ENCODE measurements around the gene SLC24A3. TPM values are rescaled to one million over a fixed set of nuclear protein-coding genes. Genes with fewer than 3 reads are reported as not detected.

SLC24A3 gene
- total RNA-seq, 2 donors from 2014 or later: 1.4 to 3.7 TPM

- Histone ChIP-seq H3K4me1 (no peaks in the 10 kb centered on the region), H3K27ac (no peak overlapping the region), H3K27me3 (no peaks in the 10 kb centered on the region), H3K4me3 (no peak overlapping the region), H3K36me3 (no peaks in the 10 kb centered on the region), H3K9me3 (no peaks in the 10 kb centered on the region)
- TF ChIP-seq CTCF (IDR thresholded peaks at IDR 0.05): no peak
- no peak for DNase-seq (ENCODE audit: low spot score)
These were observed 170.2 kb downstream of the SLC24A3 start for GRCh38 chr20:19382386-19383340.

- no peak for DNase-seq (ENCODE audit: low spot score)
- no peak for TF ChIP-seq CTCF (IDR thresholded peaks at IDR 0.05)
- H3K9me3 ChIP-seq: peaks cover 0 to 13% of the 10 kb centered on the region in 2 donors
- no peaks in the 10 kb centered on the region for H3K36me3 ChIP-seq
- H3K4me1 ChIP-seq: no peaks in the 10 kb centered on the region
- no peaks in the 10 kb centered on the region for H3K27me3 ChIP-seq
- H3K4me3 ChIP-seq: no peak overlapping the region
- no peak overlapping the region for H3K27ac ChIP-seq
These were observed 172.5 kb downstream of the SLC24A3 start for GRCh38 chr20:19384940-19385339.

GRCh38 chr20:19387251-19387650 lies 174.8 kb downstream of the SLC24A3 start:
- H3K36me3 ChIP-seq: no peaks in the 10 kb centered on the region
- no peak for TF ChIP-seq CTCF (IDR thresholded peaks at IDR 0.05)

GRCh38 chr20:19392344-19393130 lies 180.1 kb downstream of the SLC24A3 start:
- Histone ChIP-seq H3K36me3 (no peaks in the 10 kb centered on the region), H3K9me3 (peaks cover 0 to 27% of the 10 kb centered on the region in 2 donors), H3K27me3 (no peaks in the 10 kb centered on the region), H3K4me3 (no peak overlapping the region), H3K4me1 (no peaks in the 10 kb centered on the region), H3K27ac (no peak overlapping the region)
- no peak for DNase-seq (ENCODE audit: low spot score)
- no peak for TF ChIP-seq CTCF (IDR thresholded peaks at IDR 0.05)

More at GRCh38 chr20:19387251-19387650, 174.8 kb downstream of the SLC24A3 start:
- Histone ChIP-seq H3K4me1 (no peaks in the 10 kb centered on the region), H3K4me3 (no peak overlapping the region), H3K9me3 (peaks cover 0 to 16% of the 10 kb centered on the region in 2 donors), H3K27ac (no peak overlapping the region), H3K27me3 (no peaks in the 10 kb centered on the region)
- DNase-seq (ENCODE audit: low spot score): no peak

- no peak for DNase-seq (ENCODE audit: low spot score)
These were observed 184.1 kb downstream of the SLC24A3 start for GRCh38 chr20:19396460-19397081.

More at GRCh38 chr20:19396460-19397081, 184.1 kb downstream of the SLC24A3 start:
- Histone ChIP-seq H3K4me1 (no peaks in the 10 kb centered on the region), H3K36me3 (no peaks in the 10 kb centered on the region), H3K27ac (no peak overlapping the region), H3K4me3 (no peak overlapping the region), H3K9me3 (peaks cover 0 to 25% of the 10 kb centered on the region in 2 donors), H3K27me3 (no peaks in the 10 kb centered on the region)
- no peak for TF ChIP-seq CTCF (IDR thresholded peaks at IDR 0.05)
